ENCODE data around the gene STAT2. TPM values are rescaled to one million over a fixed set of nuclear protein-coding genes. Genes with fewer than 3 reads are reported as not detected.
"Not testable (repeated sequence)": the region's sequence is repeated elsewhere in the genome, so short reads cannot be mapped to it uniquely, and the experiment has no call there.

STAT2 gene
- total and polyA plus RNA-seq, 8 donors: 133 to 194 (median 167) TPM

DNA sequence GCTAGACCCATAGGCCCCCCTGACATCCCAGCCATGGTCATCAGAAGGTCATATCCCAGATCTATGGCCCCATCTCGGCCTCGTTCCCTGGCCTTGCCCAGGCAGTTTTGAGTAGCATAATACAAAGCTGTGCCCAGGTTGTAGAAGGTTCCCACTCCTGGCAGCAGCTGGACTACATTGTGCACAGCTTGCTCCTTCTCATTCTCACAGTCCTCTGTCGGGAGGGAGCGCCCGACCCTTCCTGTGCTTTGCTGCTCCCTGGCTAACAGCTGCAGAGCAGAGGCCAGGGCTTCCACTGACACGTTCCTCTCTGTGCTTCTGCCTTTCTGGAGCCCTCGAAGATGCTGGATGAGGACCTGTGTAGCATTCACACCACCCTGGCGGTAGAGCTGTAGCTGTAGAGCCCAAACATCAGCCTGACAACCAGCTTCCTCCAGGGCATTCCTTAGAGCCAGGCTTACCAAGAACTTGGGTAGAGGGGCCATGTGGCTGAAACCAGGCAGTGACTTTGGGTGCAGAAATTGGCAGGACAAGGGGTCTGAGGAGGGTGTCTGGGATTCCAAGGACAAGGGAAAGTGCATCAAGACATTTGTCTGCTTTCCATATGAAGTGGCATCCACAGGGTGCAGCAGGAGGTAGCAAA, 1.7 kb upstream of the STAT2 start:
- ATAC-seq (no peak), DNase-seq (no peak)
- H3K27ac ChIP-seq: no peak overlapping the region
- peaks cover 0 to 2% of the 10 kb centered on the region in 2 donors for H3K36me3 ChIP-seq
- no peaks in the 10 kb centered on the region for H3K27me3 ChIP-seq
- H3K4me1 ChIP-seq: peaks cover 13 to 34% of the 10 kb centered on the region in 2 donors
- H3K9me3 ChIP-seq: no peaks in the 10 kb centered on the region
- H3K4me3 ChIP-seq: peak overlapping the region in 1 of 2 donors; percentile 82
- intact Hi-C loops (cut with DNase I): no loop called here
- TF ChIP-seq CTCF (IDR thresholded peaks at IDR 0.05): no peak

- no peak for TF ChIP-seq CTCF (IDR thresholded peaks at IDR 0.05)
- peak overlapping the region; percentile 94 for H3K27ac ChIP-seq
- H3K9me3 ChIP-seq: no peaks in the 10 kb centered on the region
- DNase-seq (peak in 1 of 4 donors; percentile 40), ATAC-seq (peak; percentile 5)
- H3K27me3 ChIP-seq: no peaks in the 10 kb centered on the region
- peaks cover 0 to 28% of the 10 kb centered on the region in 2 donors for H3K36me3 ChIP-seq
- peak overlapping the region; percentile 52 to 82 for H3K4me3 ChIP-seq
- peaks cover 13 to 37% of the 10 kb centered on the region in 2 donors for H3K4me1 ChIP-seq
- intact Hi-C loops (cut with DNase I): no loop called here
Measured at GRCh38 chr12:56358836-56359532, 923 bp downstream of the STAT2 start.

DNA sequence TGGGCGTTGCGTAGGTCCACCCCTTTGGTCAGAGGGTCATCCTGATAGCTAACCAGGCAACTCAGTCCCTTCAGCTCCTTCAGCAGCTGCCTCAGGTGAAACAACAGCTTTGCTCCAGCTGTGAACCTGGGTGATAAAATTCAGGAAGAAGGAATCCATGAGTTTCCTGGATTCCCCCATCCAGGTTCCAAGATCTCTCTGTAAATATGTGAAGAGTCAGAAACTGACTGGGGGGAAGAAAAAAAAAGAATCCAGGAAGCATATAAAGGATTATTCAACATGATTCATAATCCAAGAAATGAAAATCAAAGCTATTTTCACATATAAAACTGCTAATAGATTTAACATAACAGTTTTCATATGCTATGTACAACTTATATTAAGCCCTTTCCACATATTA, 8.6 kb downstream of the STAT2 start:
- DNase-seq (no peak), ATAC-seq (no peak)
- no peak for TF ChIP-seq CTCF (IDR thresholded peaks at IDR 0.05)
- no peak overlapping the region for H3K4me3 ChIP-seq
- peaks cover 0 to 2% of the 10 kb centered on the region in 2 donors for H3K4me1 ChIP-seq
- H3K27ac ChIP-seq: no peak overlapping the region
- no peaks in the 10 kb centered on the region for H3K27me3 ChIP-seq
- peaks cover 16 to 100% of the 10 kb centered on the region in 2 donors for H3K36me3 ChIP-seq
- intact Hi-C loops (cut with DNase I): no loop called here
- H3K9me3 ChIP-seq: no peaks in the 10 kb centered on the region

DNA sequence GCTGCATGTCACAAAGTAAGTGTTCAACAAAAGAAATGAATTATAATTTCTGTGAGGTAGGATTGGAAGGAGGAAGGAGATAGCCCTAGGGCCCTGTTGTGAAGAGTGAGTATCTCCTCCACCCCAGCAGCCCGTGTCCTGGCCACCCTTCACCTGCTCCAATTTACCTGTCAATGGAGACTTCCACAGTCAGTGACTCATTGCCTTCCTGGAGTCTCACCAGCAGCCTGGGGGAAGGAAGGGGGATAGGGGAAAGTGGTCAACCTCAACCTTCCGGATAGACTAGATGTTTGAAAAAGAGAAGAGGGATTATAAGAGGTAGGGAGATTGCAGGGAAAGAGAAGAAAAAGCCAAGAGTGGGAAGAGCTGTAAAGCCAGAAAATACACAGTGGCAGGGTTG, 9.2 kb downstream of the STAT2 start:
- TF ChIP-seq CTCF (IDR thresholded peaks at IDR 0.05): no peak

GRCh38 chr12:56348776-56349175, 11.1 kb downstream of the STAT2 start:
- intact Hi-C loops (cut with DNase I): no loop called here
- no peak overlapping the region for H3K27ac ChIP-seq
- H3K9me3 ChIP-seq: no peaks in the 10 kb centered on the region
- H3K4me1 ChIP-seq: no peaks in the 10 kb centered on the region
- ATAC-seq: no peak
- no peak overlapping the region for H3K4me3 ChIP-seq
- DNase-seq: no peak
- peaks cover 16 to 100% of the 10 kb centered on the region in 2 donors for H3K36me3 ChIP-seq
- no peak for TF ChIP-seq CTCF (IDR thresholded peaks at IDR 0.05)
- H3K27me3 ChIP-seq: no peaks in the 10 kb centered on the region

More for the DNA sequence above, 9.2 kb downstream of the STAT2 start:
- Histone ChIP-seq H3K27ac (no peak overlapping the region), H3K4me3 (no peak overlapping the region), H3K36me3 (peaks cover 16 to 100% of the 10 kb centered on the region in 2 donors), H3K9me3 (no peaks in the 10 kb centered on the region), H3K4me1 (no peaks in the 10 kb centered on the region), H3K27me3 (no peaks in the 10 kb centered on the region)
- ATAC-seq (no peak), DNase-seq (no peak)
- intact Hi-C loops (cut with DNase I): no loop called here

DNA sequence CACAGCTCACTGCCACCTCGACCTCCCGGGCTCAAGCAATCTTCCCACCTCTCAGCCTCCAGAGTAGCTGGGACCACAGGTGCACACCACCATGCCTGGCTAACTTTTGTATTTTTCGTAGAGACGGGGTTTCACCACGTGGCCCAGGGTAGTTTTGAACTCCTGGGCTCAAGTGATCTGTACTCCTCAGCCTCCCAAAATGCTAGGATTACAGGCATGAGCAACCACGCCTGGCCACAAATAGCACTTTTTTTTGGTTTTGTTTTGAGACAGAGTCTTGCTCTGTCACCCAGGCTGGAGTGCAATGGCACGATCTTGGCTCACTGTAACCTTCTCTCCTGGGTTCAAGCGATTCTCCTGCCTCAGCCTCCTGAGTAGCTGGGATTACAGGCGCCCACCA, 12.7 kb downstream of the STAT2 start:
- peaks cover 3 to 100% of the 10 kb centered on the region in 2 donors for H3K36me3 ChIP-seq
- H3K27me3 ChIP-seq; H3K4me1 ChIP-seq; H3K4me3 ChIP-seq; DNase-seq; ATAC-seq; H3K9me3 ChIP-seq; H3K27ac ChIP-seq; intact Hi-C loops (cut with DNase I): not testable (repeated sequence)

Measured in left lung (tissue), 10 donors.